Endothelial cell of umbilical vein (primary cell): ENCODE measurements around the gene KCNQ2. TPM values are rescaled to one million over a fixed set of nuclear protein-coding genes. Genes with fewer than 3 reads are reported as not detected.

Source experiments
- BruUV-seq: library from RNA; stranded (reverse); fragments of 400-500 nt; replicated peaks from 2 replicates; lab custom pipeline; 2021; lab: Mats Ljungman, UMichigan
- CTCF ChIA-PET: fragments of 300-600, 350-600 bp; sonication (Branson Sonifier 250); formaldehyde crosslinking; loops from one replicate; lab custom pipeline; 2021; ENCODE audit warnings: antibody characterized with exemption, inconsistent platforms; lab: Charles Lee
- POLR2A ChIA-PET: fragments of 300-600, 350-600 bp; sonication (Branson Sonifier 250); formaldehyde crosslinking; loops from one replicate; lab custom pipeline; 2021; ENCODE audit warnings: antibody characterized with exemption, inconsistent platforms; lab: Charles Lee
- DNase-seq: peaks from one replicate; pipeline ENCODE4 v3.0.0-alpha.2; 2011; ENCODE audit warnings: low read depth, low spot score
- FAIRE-seq: peaks from 2 replicates; lab custom pipeline; 2011; peaks lifted over from hg19 to GRCh38; lab: Jason Lieb, UNC
- H2AFZ ChIP-seq: 2 replicates; pipeline ENCODE4 v1.6.0; 2012; ENCODE audit warnings: low read depth, low read length, control low read depth, inconsistent platforms
- H3K27ac ChIP-seq: 2 replicates; pipeline ENCODE4 v1.5.1; 2011; ENCODE audit warnings: low read depth, mild to moderate bottlenecking, control low read depth, low read length, moderate library complexity; ENCODE audit not compliant: insufficient read depth
- H3K27me3 ChIP-seq, 2 experiments: 2 replicates each; pipeline versions ENCODE4 v1.6.0 to v1.6.1; 2011; ENCODE audit warnings: low read length in 2 of 2, mixed read lengths in 1 of 2; ENCODE audit not compliant: control insufficient read depth in 2 of 2, insufficient read depth in 2 of 2
- H3K36me3 ChIP-seq, 2 experiments: 2 replicates in 1 of 2; 3 replicates in 1 of 2; pipeline ENCODE4 v1.5.1; 2011; ENCODE audit warnings: low read length in 2 of 2, mild to moderate bottlenecking in 1 of 2, moderate library complexity in 1 of 2; ENCODE audit not compliant: control insufficient read depth in 2 of 2, insufficient read depth in 2 of 2; ENCODE audit errors: extremely low read depth in 1 of 2
- H3K4me1 ChIP-seq: 3 replicates; pipeline ENCODE4 v1.5.1; 2011; ENCODE audit warnings: mild to moderate bottlenecking, low read length; ENCODE audit not compliant: control insufficient read depth, insufficient read depth; ENCODE audit errors: extremely low read depth
- H3K4me2 ChIP-seq: 2 replicates; pipeline ENCODE4 v1.6.1; 2011; ENCODE audit warnings: low read length, control low read depth, mixed read lengths; ENCODE audit not compliant: insufficient read depth
- H3K4me3 ChIP-seq, 3 experiments: fragments of 200-600 bp in 1 of 3; sonication (generic), shearing (Covaris generic) in 1 of 3; replicated peaks in 1 of 3; 2 replicates each; pipeline ENCODE4 v1.5.1; 2011 to 2016; ENCODE audit warnings: control low read depth in 3 of 3, low read length in 3 of 3, mild to moderate bottlenecking in 2 of 3, inconsistent platforms in 1 of 3, low read depth in 1 of 3, moderate library complexity in 1 of 3; ENCODE audit not compliant: insufficient read depth in 1 of 3
- H3K79me2 ChIP-seq: 2 replicates; pipeline ENCODE4 v1.6.0; 2012; ENCODE audit warnings: low read length, inconsistent platforms; ENCODE audit not compliant: control insufficient read depth, insufficient read depth
- H3K9ac ChIP-seq: replicated peaks from 2 replicates; pipeline ENCODE3; 2011; ENCODE audit warnings: low read length, control low read depth; ENCODE audit not compliant: insufficient read depth; ENCODE audit errors: extremely low read depth
- H3K9me1 ChIP-seq: replicated peaks from 3 replicates; pipeline ENCODE4 v1.6.0; 2011; ENCODE audit warnings: mild to moderate bottlenecking, low read length; ENCODE audit not compliant: control insufficient read depth, insufficient read depth; ENCODE audit errors: extremely low read depth
- H3K9me3 ChIP-seq: replicated peaks from 2 replicates; pipeline ENCODE4 v1.5.1; 2012; ENCODE audit warnings: low read length, inconsistent platforms; ENCODE audit not compliant: control insufficient read depth, insufficient read depth
- H4K20me1 ChIP-seq: replicated peaks from 2 replicates; pipeline ENCODE3; 2011; ENCODE audit warnings: mild to moderate bottlenecking, low read length; ENCODE audit not compliant: control insufficient read depth, insufficient read depth; ENCODE audit errors: extremely low read depth
- CTCF ChIP-seq, 2 donors: IDR thresholded peaks; 1 replicate in 1 of 2; 2 replicates in 1 of 2; pipeline ENCODE4 v1.5.1; 2011; ENCODE audit warnings: low read length in 2 of 2, mild to moderate bottlenecking in 2 of 2, moderate library complexity in 2 of 2, control low read depth in 1 of 2, inconsistent platforms in 1 of 2, low read depth in 1 of 2; ENCODE audit not compliant: insufficient read depth in 1 of 2; ENCODE audit errors: extremely low read depth in 1 of 2
- EZH2 ChIP-seq: IDR thresholded peaks from 2 replicates; pipeline ENCODE4 v1.6.1; 2012; ENCODE audit warnings: borderline replicate concordance, low read depth, mild to moderate bottlenecking, moderate library complexity, low read length, inconsistent platforms; ENCODE audit not compliant: severe bottlenecking
- FOS ChIP-seq: IDR thresholded peaks from 2 replicates; pipeline ENCODE4 v1.6.1; 2011; ENCODE audit warnings: mild to moderate bottlenecking, low read length, moderate library complexity, borderline replicate concordance; ENCODE audit not compliant: insufficient read depth
- GATA2 ChIP-seq: IDR thresholded peaks from 2 replicates; pipeline ENCODE4 v1.7.0; 2011; ENCODE audit warnings: low read depth, mild to moderate bottlenecking, moderate library complexity, mixed read lengths, low read length; ENCODE audit not compliant: insufficient read length, insufficient read depth
- JUN ChIP-seq: IDR thresholded peaks from 2 replicates; pipeline ENCODE4 v1.6.1; 2011; ENCODE audit warnings: borderline replicate concordance, low read depth; ENCODE audit not compliant: insufficient read length, insufficient read depth
- MAX ChIP-seq: IDR thresholded peaks from 2 replicates; pipeline ENCODE4 v1.6.1; 2011; ENCODE audit not compliant: insufficient read depth, insufficient read length
- MYC ChIP-seq: IDR thresholded peaks from one replicate; pipeline ENCODE4 v1.6.1; 2011; ENCODE audit warnings: mild to moderate bottlenecking, low read depth, low read length
- POLR2A ChIP-seq: IDR thresholded peaks from 2 replicates; pipeline ENCODE4 v1.6.1; 2012; ENCODE audit warnings: low read depth, mild to moderate bottlenecking, control low read depth, low read length
- POLR2AphosphoS5 ChIP-seq: IDR thresholded peaks from 2 replicates; pipeline ENCODE4 v1.6.1; 2012; ENCODE audit warnings: low read depth, mild to moderate bottlenecking, control low read depth, low read length, moderate library complexity; ENCODE audit not compliant: insufficient read depth
- dilution Hi-C: fragments of 300-500 bp; cut with MboI; formaldehyde crosslinking; loops from one replicate; pipeline ENCODE4 v1.15.0; 2019; ENCODE audit warnings: low sequenced_read_pairs; ENCODE audit not compliant: extremely low pct_ligation_motif_present
- intact Hi-C: fragments of 100-400 bp; cut with micrococcal nuclease; formaldehyde crosslinking; loops from one replicate; pipeline ENCODE4 v1.10.0; 2022
- polyA plus RNA-seq, 4 experiments: library from polyadenylated mRNA; depleted of rRNA in 3 of 4; stranded (reverse) in 3 of 4; unstranded in 1 of 4; fragments of >200 nt; gene quantifications; 2 replicates each; pipeline versions ENCODE4 v1.2.1 to v1.2.3, GENCODE V29; 2011 to 2012; ENCODE audit warnings: missing spikeins in 1 of 4
- total RNA-seq: library from RNA; stranded (reverse); gene quantifications from 2 replicates; pipeline ENCODE4 v1.2.3, GENCODE V29; 2021

The KCNQ2 gene
- total and polyA plus RNA-seq, 2 donors (not counting 3 experiments of a cell fraction or from before 2014, with no cell fraction given), result not detected

- Histone ChIP-seq H3K4me2 (no peak overlapping the region), H3K27ac (no peak overlapping the region), H3K4me1 (no peaks in the 10 kb centered on the region), H3K9me3 (no peaks in the 10 kb centered on the region), H3K36me3 (no peaks in the 10 kb centered on the region), H4K20me1 (no peaks in the 10 kb centered on the region), H3K9me1 (no peaks in the 10 kb centered on the region), H3K4me3 (no peak overlapping the region), H3K9ac (no peak overlapping the region), H2AFZ (no peak overlapping the region), H3K79me2 (no peaks in the 10 kb centered on the region), H3K27me3 (peaks cover 9 to 15% of the 10 kb centered on the region in 2 experiments)
- no peak for TF ChIP-seq MAX
- TF ChIP-seq EZH2, result no peak
- no peak for TF ChIP-seq POLR2AphosphoS5
- no peak for TF ChIP-seq MYC
- TF ChIP-seq FOS, result no peak
- TF ChIP-seq GATA2, result no peak
- no peak for TF ChIP-seq POLR2A
- no peak for TF ChIP-seq JUN
- no peak for TF ChIP-seq CTCF (IDR thresholded peaks at IDR 0.05; ENCODE audit: extremely low read depth in 1 of 2, insufficient read depth in 1 of 2, low read depth in 1 of 2, low read length in 2 of 2)
- FAIRE-seq (no peak), DNase-seq (no peak)
- ChIA-PET POLR2A (no interaction called here), CTCF (interaction anchor here (0.9 to 1.7 kb wide), 3 partner anchors 18 to 141 kb away, joined by 4 to 5 read pairs (median 5); no protein-coding TSS in a partner anchor)
- dilution Hi-C loops (no loop called here), intact Hi-C loops (no loop called here)
- no TSS peak for BruUV-seq
Measured at GRCh38 chr20:63363981-63364561, 108.4 kb downstream of the KCNQ2 start.
